Stomach smooth muscle (tissue), 2 donors: ENCODE data around the gene NCOA1.

Experiments used
- H3K27ac ChIP-seq: one replicate; pipeline ENCODE4 v1.7.0; 2013; ENCODE audit warnings: mild to moderate bottlenecking, low read length, inconsistent platforms
- H3K27me3 ChIP-seq, 2 donors: one replicate each; pipeline ENCODE4 v1.7.0; 2013; ENCODE audit warnings: low read length in 2 of 2; ENCODE audit not compliant: insufficient read depth in 2 of 2, control insufficient read depth in 1 of 2
- H3K36me3 ChIP-seq, 2 donors: one replicate each; pipeline ENCODE4 v1.7.0; 2013; ENCODE audit warnings: low read length in 2 of 2; ENCODE audit not compliant: control insufficient read depth in 2 of 2, insufficient read depth in 2 of 2
- H3K4me1 ChIP-seq: one replicate; pipeline ENCODE4 v1.7.0; 2013; ENCODE audit warnings: low read length; ENCODE audit not compliant: control insufficient read depth, insufficient read depth
- H3K4me3 ChIP-seq, 2 donors: one replicate each; pipeline ENCODE4 v1.7.0; 2013; ENCODE audit warnings: low read length in 2 of 2
- H3K9ac ChIP-seq, 2 donors: one replicate each; pipeline ENCODE4 v1.7.0; 2013; ENCODE audit warnings: low read length in 2 of 2, mild to moderate bottlenecking in 1 of 2
- H3K9me3 ChIP-seq, 2 donors: one replicate each; pipeline ENCODE4 v1.7.0; 2013; ENCODE audit warnings: low read length in 2 of 2; ENCODE audit not compliant: control insufficient read depth in 2 of 2
- donor health status: healthy.
- donor health status: Pancreatic carcinoma.

Gene NCOA1

DNA sequence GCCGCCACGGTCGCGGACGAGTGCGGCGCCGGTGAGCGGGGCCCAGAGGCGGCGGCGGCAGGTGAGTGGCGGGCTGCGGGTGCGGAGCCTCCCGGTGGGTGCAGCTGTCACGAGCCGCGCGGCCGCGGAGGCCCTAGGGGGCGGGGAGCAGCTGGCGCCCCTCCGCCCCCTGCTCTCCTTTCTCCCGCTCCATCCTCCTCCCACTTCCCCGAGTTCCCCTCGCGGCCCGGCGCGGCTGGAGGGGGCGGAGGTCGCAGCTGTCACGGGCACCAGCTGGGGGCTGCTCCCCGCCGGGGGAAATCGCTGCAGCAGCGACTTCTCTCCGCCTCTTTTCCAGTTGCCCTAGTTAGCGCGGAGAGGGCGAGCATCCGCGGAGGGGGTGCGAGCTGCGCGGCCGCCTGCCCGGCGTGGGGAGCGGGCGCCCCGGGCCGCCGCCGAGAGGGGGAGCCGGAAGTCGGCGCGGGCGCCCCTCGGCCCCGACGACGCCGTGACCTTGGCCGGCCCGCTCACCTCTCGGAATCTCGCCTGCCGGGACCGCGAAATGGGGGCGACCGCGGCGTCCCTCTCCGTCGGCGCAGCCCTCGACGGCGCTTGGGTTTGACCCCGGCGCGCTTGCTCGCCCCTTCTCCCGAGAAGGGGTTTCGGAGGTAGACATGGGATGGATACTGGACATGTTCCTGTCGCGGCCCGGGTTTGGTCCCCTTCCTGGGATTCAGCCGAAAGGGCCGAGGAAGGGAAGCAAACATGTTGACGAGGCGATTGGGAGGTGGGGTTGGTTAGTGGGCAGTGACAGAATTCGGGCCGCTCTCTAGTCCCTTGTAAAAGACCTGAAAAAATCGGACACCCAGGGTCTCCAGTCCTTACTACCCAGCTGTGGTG, 727 bp downstream of the NCOA1 start:
- Histone ChIP-seq H3K9me3 (no peaks in the 10 kb centered on the region), H3K36me3 (no peaks in the 10 kb centered on the region), H3K27me3 (no peaks in the 10 kb centered on the region), H3K9ac (peak overlapping the region; percentile 62 to 74), H3K27ac (peak overlapping the region; percentile 25), H3K4me3 (peak overlapping the region; percentile 79 to 84), H3K4me1 (peaks cover 16% of the 10 kb centered on the region)

DNA sequence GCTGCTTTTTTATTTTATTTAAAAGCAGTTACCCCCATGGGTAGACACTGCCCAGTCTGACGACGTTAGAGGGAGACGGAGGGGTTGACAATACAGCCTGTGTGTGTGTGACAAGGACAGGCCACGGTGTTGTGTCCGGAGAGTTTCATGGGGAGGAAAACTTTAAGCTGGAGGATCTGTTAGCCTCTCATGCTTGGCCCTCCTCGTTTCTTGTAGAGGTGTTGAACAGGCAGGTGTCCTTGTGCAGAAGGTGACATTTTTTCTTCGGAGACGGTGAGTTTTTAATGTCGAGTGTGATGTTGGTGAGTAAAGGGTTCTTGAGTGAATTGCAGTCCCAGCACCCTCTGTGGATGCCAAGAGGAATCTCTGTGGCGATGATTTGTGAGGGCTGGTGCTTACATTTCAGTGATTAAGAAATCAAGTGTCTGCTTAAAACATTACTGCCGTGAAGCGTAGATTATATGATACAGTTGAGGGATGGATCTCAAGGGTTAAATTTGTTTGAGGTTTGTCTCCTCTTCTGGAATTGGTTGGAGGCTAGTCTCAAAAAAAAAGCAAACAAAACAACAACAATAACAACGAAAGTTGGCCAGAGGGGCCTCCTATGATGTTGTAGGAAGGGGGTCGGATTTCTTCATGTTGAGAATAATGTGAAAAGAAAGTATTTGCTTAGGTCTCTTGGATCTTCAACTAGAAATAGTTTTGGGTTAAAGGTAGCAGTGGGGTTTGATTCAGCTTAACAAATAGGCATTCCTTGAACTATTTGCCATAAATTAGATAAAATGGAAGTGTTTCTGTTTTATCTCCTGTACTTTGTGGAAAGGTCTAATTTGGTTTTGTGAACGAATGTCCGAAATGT, 1.6 kb downstream of the NCOA1 start:
- no peaks in the 10 kb centered on the region for H3K27me3 ChIP-seq
- H3K27ac ChIP-seq, result peak overlapping the region; percentile 25
- peak overlapping the region; percentile 62 to 74 for H3K9ac ChIP-seq
- H3K9me3 ChIP-seq, result no peaks in the 10 kb centered on the region
- H3K4me3 ChIP-seq, result peak overlapping the region; percentile 79 to 84
- no peaks in the 10 kb centered on the region for H3K36me3 ChIP-seq
- H3K4me1 ChIP-seq, result peaks cover 16% of the 10 kb centered on the region

DNA sequence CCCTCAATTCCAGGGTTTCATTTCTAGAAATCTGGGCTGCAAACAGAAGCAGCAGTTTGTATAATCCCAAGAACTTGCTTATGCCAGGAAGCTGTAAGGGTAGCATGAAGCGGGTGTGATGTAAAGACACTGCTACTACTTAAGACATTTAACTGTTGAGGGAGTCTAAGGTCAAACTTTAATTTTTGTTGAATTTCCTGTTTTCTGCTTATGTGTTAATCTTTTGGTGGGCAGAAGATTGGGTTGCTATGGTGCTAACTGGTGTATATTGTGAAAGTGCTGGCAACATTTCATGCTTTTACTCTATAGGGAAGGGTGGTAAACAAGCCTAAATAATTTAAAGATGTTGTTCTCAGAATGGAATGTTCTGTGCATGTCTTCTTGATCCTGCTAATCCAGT, 2.7 kb downstream of the NCOA1 start:
- Histone ChIP-seq H3K27ac (no peak overlapping the region), H3K4me3 (peak overlapping the region; percentile 79 to 84), H3K9me3 (no peaks in the 10 kb centered on the region), H3K9ac (peak overlapping the region in 1 of 2 donors; percentile 74), H3K36me3 (no peaks in the 10 kb centered on the region), H3K4me1 (peaks cover 16% of the 10 kb centered on the region), H3K27me3 (no peaks in the 10 kb centered on the region)

DNA sequence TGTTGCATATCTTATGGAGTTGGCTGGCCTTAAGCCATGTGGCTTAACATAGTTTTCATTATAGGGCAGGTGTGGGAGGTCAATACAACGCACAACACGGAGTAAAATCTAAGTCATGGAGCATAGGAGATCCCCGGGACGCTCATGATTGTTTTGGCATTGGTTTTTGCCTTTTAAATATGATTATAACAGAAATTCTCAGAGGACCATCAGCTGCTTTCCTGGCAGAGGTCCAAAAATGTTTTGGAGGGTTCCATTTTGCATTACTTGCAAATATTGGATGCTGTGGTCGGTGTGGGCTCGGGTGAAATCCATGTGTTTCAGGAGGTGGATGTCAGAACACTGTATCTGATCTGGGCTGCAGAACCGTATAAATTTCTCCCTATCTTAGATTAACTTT, 3.4 kb downstream of the NCOA1 start:
- Histone ChIP-seq H3K36me3 (no peaks in the 10 kb centered on the region), H3K27me3 (no peaks in the 10 kb centered on the region), H3K4me1 (peaks cover 16% of the 10 kb centered on the region), H3K4me3 (no peak overlapping the region), H3K9me3 (no peaks in the 10 kb centered on the region), H3K27ac (no peak overlapping the region), H3K9ac (no peak overlapping the region)

DNA sequence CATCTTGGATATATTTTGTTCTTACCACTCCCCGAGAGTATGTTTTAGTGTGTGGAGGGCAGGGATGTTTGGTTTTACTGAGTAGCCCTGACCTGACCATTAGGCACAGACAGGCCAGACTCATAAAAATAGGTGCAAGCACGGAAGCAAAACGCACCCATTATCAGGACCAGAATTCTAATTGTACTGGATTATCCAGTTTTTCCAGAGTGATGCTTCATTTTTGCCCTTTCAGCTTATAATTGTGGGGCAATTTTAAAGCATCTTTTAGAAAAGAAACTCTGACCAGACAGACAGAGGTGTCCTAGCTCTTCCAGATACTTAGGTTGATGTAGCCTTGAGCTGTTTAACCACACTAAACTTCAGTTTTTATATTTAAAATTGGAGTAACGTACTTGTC, 4.4 kb downstream of the NCOA1 start:
- Histone ChIP-seq H3K9ac (no peak overlapping the region), H3K27ac (no peak overlapping the region), H3K4me3 (no peak overlapping the region), H3K9me3 (no peaks in the 10 kb centered on the region), H3K4me1 (peaks cover 7% of the 10 kb centered on the region), H3K27me3 (no peaks in the 10 kb centered on the region), H3K36me3 (no peaks in the 10 kb centered on the region)

DNA sequence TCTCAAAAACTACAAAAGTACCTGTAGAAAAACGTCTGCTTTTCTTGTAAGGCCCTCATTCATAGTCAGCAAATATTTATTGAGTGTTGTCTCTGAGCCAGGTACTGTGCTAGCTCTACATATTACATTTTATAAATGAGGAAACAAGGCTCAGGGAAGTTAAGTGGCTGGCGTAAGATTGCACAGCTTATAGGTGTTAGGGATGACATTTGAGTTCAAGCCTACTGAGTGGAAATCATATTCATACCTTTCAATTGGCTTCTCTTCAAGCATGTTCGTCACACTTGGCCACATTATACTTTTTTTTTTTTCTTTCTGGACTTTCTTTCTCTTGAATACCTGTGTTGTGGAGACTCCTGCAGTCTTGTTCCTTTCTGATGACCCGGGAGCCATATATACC, 5.9 kb downstream of the NCOA1 start:
- Histone ChIP-seq H3K9me3 (no peaks in the 10 kb centered on the region), H3K4me1 (peaks cover 7% of the 10 kb centered on the region), H3K9ac (no peak overlapping the region)

DNA sequence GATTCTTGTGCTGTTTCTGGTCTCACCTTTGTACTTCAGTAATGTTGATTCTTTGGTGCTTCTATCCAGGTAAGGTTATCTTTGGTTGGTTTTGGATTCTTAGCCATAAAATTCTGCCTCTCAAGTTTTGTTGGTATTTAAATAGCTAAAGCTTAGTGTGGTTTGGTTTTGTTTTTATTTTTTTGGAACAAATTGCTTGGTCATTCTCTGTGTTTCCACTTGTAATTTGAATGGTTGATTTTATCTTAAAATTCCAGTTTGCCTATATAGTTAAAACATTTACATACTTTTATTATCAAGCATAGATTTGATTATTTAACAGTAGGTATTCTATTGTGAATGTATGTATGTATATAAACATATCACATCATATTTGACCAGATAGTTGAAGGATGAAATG, 6.6 kb downstream of the NCOA1 start:
- H3K36me3 ChIP-seq, result no peaks in the 10 kb centered on the region
- peaks cover 2% of the 10 kb centered on the region for H3K4me1 ChIP-seq
- H3K9ac ChIP-seq, result no peak overlapping the region
- H3K9me3 ChIP-seq, result no peaks in the 10 kb centered on the region
- H3K27ac ChIP-seq, result no peak overlapping the region
- no peak overlapping the region for H3K4me3 ChIP-seq
- H3K27me3 ChIP-seq, result no peaks in the 10 kb centered on the region

More for the DNA sequence above, 5.9 kb downstream of the NCOA1 start:
- no peak overlapping the region for H3K27ac ChIP-seq
- H3K4me3 ChIP-seq, result no peak overlapping the region
- H3K27me3 ChIP-seq, result no peaks in the 10 kb centered on the region
- H3K36me3 ChIP-seq, result no peaks in the 10 kb centered on the region

DNA sequence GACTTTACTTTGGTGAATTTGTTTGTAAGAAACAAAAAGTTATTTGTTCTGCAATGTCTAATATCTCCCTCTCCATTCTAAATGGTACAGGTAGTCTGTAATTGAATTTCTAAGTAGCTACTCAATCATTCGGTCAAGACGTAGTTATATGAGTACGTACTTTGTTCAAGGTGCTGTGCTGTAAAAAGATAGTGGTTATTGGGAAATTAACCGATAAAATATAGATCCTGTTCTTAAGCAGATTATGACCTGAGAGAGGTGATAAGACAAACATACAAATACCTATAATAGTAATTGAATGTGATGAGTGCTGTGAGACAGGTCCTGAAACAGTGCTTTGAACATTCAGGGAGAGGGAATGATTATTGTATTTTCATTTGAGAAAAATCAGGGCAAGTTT, 7.1 kb downstream of the NCOA1 start:
- no peak overlapping the region for H3K27ac ChIP-seq
- no peaks in the 10 kb centered on the region for H3K36me3 ChIP-seq
- no peak overlapping the region for H3K4me3 ChIP-seq
- no peaks in the 10 kb centered on the region for H3K9me3 ChIP-seq
- H3K9ac ChIP-seq, result no peak overlapping the region
- H3K4me1 ChIP-seq, result peaks cover 2% of the 10 kb centered on the region
- no peaks in the 10 kb centered on the region for H3K27me3 ChIP-seq

DNA sequence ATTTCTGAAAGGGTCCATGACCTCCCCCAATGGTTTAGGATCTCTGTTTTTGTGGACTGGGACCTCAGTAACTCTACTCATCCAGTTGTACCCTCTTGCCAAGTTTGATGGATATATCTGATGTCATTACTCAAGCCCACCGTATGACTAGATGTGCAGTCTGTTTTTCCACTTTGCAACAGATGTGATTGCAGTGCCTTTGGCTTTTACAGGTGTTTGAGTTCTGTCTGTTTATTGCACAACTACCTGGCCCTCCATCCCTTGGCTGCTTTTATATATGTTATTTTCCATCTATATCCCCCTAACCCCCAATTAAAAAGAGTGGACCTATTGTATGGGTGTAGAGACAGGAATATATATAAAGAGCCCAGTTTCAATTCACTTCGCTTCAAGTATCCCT, 10.8 kb downstream of the NCOA1 start:
- Histone ChIP-seq H3K36me3 (no peaks in the 10 kb centered on the region), H3K9ac (no peak overlapping the region), H3K27me3 (no peaks in the 10 kb centered on the region), H3K4me3 (no peak overlapping the region), H3K27ac (no peak overlapping the region), H3K9me3 (no peaks in the 10 kb centered on the region), H3K4me1 (no peaks in the 10 kb centered on the region)

DNA sequence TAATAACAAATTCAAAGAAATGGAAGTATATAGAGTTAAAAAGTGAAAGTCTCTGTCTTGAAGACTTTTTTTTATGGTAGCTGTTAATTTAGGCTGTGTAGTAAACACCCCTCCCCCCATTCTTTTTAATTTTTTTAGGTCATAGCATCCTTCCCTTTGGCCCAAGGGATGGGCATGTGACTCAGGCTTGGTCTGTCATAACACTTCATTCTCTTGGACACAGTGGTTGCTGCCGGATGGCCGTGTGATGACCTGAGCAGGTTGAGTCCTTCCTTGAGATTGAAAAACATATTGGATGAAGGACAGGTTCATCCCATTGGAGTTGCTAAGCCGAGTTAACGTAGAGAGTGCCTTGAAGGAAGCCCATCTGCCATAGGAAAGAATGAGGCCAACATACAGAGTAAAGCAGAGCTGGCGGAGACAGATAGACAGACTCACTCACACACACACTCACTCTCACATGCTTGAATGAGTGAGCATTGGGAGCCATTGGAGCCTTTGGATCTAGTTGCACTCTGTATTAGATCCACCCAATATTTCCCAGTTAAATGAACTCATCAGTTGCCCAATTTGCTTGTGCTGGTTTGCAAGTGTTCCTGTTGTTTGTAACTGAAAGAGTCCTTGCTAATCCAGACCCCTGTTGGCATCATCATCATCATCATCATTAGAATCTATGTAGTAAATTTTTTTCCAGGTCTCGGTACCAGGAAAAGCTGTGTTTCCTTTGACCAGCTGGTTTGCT, 14.7 kb downstream of the NCOA1 start:
- Histone ChIP-seq H3K9ac (no peak overlapping the region), H3K36me3 (no peaks in the 10 kb centered on the region), H3K9me3 (no peaks in the 10 kb centered on the region), H3K27ac (no peak overlapping the region), H3K4me1 (peaks cover 3% of the 10 kb centered on the region), H3K4me3 (no peak overlapping the region), H3K27me3 (no peaks in the 10 kb centered on the region)
